HepG2 (cell line): ENCODE results near the gene SIX5. TPM values are rescaled to one million over a fixed set of nuclear protein-coding genes. Genes with fewer than 3 reads are reported as not detected.

Source experiments
- ATF6 ChIP-seq: sonication (generic); formaldehyde crosslinking; conservative IDR thresholded peaks from 2 replicates; pipeline ENCODE4 v1.4.0; 2020; ENCODE audit warnings: missing genetic modification reagents
- FOXP4 ChIP-seq: sonication (generic); formaldehyde crosslinking; IDR thresholded peaks from 2 replicates; pipeline ENCODE4 v1.4.0; 2020; ENCODE audit warnings: missing genetic modification reagents
- IRF9 ChIP-seq: sonication (generic); formaldehyde crosslinking; IDR thresholded peaks from 2 replicates; pipeline ENCODE4 v1.8.0; 2022; ENCODE audit warnings: missing genetic modification reagents, mild to moderate bottlenecking, borderline replicate concordance
- KDM4B ChIP-seq: sonication (generic); formaldehyde crosslinking; IDR thresholded peaks from 2 replicates; pipeline ENCODE4 v1.4.0; 2020; ENCODE audit warnings: missing genetic modification reagents
- MTF2 ChIP-seq: sonication (generic); formaldehyde crosslinking; IDR thresholded peaks from 2 replicates; pipeline ENCODE4 v1.5.0; 2020; ENCODE audit warnings: missing genetic modification reagents, borderline replicate concordance
- POLR2AphosphoS5 ChIP-seq: IDR thresholded peaks from 2 replicates; pipeline ENCODE4 v1.6.1; 2012; ENCODE audit warnings: low read depth, low read length
- PRDM4 ChIP-seq: sonication (generic); formaldehyde crosslinking; IDR thresholded peaks from 2 replicates; pipeline ENCODE4 v1.9.0; 2021; ENCODE audit warnings: missing genetic modification reagents, borderline replicate concordance
- ZNF232 ChIP-seq: sonication (generic); formaldehyde crosslinking; IDR thresholded peaks from 2 replicates; pipeline ENCODE4 v1.4.0; 2020; ENCODE audit warnings: missing genetic modification reagents, borderline replicate concordance
- polyA plus RNA-seq, 8 experiments: library from polyadenylated mRNA; depleted of rRNA in 3 of 8; stranded (reverse) in 7 of 8; unstranded in 1 of 8; fragments of >200 nt; fragmentation: Illumina TruSeq in 4 of 8; extraction: Trizol in 4 of 8; gene quantifications; 2 replicates each; pipeline versions ENCODE4 v1.2.1 to v1.2.3, GENCODE V29; 2011 to 2016; ENCODE audit warnings: low read depth in 4 of 8, missing spikeins in 1 of 8, mixed read lengths in 1 of 8; ENCODE audit not compliant: insufficient read depth in 1 of 8
- total RNA-seq, 5 experiments: library from RNA; depleted of rRNA; stranded (reverse); fragments of >200 nt; fragmentation: Illumina TruSeq; extraction: Trizol; gene quantifications; 2 replicates each; pipeline ENCODE4 v1.2.3, GENCODE V29; 2016; ENCODE audit warnings: low read depth in 1 of 5

SIX5 gene
- total and polyA plus RNA-seq, 2 of the 13 experiments (the other 11 are each of a cell fraction or from before 2014, with no cell fraction given): 7.7 to 10.5 TPM

- no peak for TF ChIP-seq PRDM4 (CRISPR knock-in tag)
- no peak for TF ChIP-seq FOXP4 (CRISPR knock-in tag)
- no peak for TF ChIP-seq KDM4B (CRISPR knock-in tag)
- TF ChIP-seq IRF9 (CRISPR knock-in tag): no peak
- TF ChIP-seq POLR2AphosphoS5: no peak
- TF ChIP-seq MTF2 (CRISPR knock-in tag): no peak
- no peak for TF ChIP-seq ATF6 (CRISPR knock-in tag)
- TF ChIP-seq ZNF232: no peak
These were observed 15.0 kb upstream of the SIX5 start (continued) for GRCh38 chr19:45784096-45784495.
